ENCODE data around the gene WBP11. TPM values are rescaled to one million over a fixed set of nuclear protein-coding genes. Genes with fewer than 3 reads are reported as not detected.

The WBP11 gene
- total and polyA plus RNA-seq, 2 of the 13 experiments (the other 11 are each of a cell fraction or from before 2014, with no cell fraction given), result 7.6 to 31.0 TPM

DNA sequence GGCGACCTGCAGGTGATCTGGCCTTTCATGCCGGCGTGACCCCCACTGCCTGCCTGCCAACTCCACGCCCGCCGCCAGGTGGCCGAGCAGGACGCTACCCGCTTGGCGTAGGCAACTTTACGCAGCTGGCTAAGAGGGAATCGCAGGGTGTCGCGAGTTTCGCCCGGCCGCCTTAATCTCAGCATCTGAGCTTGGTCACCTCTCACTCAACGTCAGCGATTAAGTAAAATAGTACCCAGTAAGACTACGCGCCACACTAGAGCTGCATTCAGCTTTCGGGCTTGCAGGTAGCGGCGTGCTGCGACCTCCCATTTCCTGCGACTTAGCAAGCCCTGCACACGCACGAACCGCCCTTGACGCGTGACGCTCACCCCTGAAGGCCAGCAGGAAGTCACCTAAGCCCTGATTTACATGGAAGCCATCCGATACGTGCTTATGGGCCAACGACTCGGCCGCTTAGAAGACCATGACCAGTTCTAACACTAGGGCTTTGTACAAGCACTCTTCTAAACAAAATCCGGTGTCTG lies 33.2 kb downstream of the WBP11 start (continued):
- TF ChIP-seq ZBTB43 (CRISPR knock-in tag; conservative IDR thresholded peaks at IDR 0.05) (no peak), ZNF121 (CRISPR knock-in tag; IDR thresholded peaks at IDR 0.05) (no peak), PRDM10 (CRISPR knock-in tag; IDR thresholded peaks at IDR 0.05; ENCODE audit: low read depth) (peak; percentile 58; the same call in 1 of the 2 replicates), ZBTB7A (CRISPR knock-in tag; IDR thresholded peaks at IDR 0.05) (no peak), STAT5B (CRISPR knock-in tag; IDR thresholded peaks at IDR 0.05) (no peak), MED13 (CRISPR knock-in tag; IDR thresholded peaks at IDR 0.05) (no peak), ZNF33A (CRISPR knock-in tag; IDR thresholded peaks at IDR 0.05; ENCODE audit: borderline replicate concordance) (no peak), NFIC (IDR thresholded peaks at IDR 0.05; ENCODE audit: low read length) (no peak), MLLT10 (CRISPR knock-in tag; IDR thresholded peaks at IDR 0.05) (no peak), ZBTB21 (CRISPR knock-in tag; IDR thresholded peaks at IDR 0.05) (no peak), ZNF772 (CRISPR knock-in tag; IDR thresholded peaks at IDR 0.05) (no peak), HMGA1 (CRISPR knock-in tag; conservative IDR thresholded peaks at IDR 0.05) (no peak), BORCS8-MEF2B (CRISPR knock-in tag; IDR thresholded peaks at IDR 0.05) (0 out of 2 replicates have a peak, but pooled peaks have one; percentile 47), NFRKB (IDR thresholded peaks at IDR 0.05) (no peak), POLR2AphosphoS5 (IDR thresholded peaks at IDR 0.05; ENCODE audit: low read depth, low read length) (peak; percentile 75)
- TF ChIP-seq, protein P1, sequence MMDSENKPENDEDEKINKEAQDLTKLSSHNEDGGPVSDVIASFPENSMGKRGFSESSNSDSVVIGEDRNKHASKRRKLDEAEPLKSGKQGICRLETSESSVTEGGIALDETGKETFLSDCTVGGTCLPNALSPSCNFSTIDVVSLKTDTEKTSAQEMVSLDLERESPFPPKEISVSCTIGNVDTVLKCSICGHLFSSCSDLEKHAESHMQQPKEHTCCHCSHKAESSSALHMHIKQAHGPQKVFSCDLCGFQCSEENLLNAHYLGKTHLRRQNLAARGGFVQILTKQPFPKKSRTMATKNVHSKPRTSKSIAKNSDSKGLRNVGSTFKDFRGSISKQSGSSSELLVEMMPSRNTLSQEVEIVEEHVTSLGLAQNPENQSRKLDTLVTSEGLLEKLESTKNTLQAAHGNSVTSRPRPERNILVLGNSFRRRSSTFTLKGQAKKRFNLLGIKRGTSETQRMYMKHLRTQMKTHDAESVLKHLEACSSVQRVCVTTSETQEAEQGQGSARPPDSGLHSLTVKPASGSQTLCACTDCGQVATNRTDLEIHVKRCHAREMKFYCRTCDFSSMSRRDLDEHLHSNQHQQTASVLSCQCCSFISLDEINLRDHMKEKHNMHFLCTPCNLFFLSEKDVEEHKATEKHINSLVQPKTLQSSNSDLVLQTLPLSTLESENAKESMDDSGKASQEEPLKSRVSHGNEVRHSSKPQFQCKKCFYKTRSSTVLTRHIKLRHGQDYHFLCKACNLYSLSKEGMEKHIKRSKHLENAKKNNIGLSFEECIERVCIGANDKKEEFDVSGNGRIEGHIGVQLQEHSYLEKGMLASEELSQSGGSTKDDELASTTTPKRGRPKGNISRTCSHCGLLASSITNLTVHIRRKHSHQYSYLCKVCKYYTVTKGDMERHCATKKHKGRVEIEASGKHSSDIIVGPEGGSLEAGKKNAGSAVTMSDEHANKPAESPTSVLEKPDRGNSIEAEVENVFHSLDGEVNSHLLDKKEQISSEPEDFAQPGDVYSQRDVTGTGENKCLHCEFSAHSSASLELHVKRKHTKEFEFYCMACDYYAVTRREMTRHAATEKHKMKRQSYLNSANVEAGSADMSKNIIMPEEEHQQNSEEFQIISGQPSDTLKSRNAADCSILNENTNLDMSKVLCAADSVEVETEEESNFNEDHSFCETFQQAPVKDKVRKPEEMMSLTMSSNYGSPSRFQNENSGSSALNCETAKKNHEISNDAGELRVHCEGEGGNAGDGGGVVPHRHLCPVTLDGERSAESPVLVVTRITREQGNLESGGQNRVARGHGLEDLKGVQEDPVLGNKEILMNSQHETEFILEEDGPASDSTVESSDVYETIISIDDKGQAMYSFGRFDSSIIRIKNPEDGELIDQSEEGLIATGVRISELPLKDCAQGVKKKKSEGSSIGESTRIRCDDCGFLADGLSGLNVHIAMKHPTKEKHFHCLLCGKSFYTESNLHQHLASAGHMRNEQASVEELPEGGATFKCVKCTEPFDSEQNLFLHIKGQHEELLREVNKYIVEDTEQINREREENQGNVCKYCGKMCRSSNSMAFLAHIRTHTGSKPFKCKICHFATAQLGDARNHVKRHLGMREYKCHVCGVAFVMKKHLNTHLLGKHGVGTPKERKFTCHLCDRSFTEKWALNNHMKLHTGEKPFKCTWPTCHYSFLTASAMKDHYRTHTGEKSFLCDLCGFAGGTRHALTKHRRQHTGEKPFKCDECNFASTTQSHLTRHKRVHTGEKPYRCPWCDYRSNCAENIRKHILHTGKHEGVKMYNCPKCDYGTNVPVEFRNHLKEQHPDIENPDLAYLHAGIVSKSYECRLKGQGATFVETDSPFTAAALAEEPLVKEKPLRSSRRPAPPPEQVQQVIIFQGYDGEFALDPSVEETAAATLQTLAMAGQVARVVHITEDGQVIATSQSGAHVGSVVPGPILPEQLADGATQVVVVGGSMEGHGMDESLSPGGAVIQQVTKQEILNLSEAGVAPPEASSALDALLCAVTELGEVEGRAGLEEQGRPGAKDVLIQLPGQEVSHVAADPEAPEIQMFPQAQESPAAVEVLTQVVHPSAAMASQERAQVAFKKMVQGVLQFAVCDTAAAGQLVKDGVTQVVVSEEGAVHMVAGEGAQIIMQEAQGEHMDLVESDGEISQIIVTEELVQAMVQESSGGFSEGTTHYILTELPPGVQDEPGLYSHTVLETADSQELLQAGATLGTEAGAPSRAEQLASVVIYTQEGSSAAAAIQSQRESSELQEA (CRISPR knock-in tag; IDR thresholded peaks at IDR 0.05; ENCODE audit: not compliant biosample characterization), result no peak
- TF ChIP-seq, protein P2, sequence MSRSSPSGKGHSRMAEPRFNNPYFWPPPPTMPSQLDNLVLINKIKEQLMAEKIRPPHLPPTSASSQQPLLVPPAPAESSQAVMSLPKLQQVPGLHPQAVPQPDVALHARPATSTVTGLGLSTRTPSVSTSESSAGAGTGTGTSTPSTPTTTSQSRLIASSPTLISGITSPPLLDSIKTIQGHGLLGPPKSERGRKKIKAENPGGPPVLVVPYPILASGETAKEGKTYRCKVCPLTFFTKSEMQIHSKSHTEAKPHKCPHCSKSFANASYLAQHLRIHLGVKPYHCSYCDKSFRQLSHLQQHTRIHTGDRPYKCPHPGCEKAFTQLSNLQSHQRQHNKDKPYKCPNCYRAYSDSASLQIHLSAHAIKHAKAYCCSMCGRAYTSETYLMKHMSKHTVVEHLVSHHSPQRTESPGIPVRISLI (CRISPR knock-in tag; IDR thresholded peaks at IDR 0.05; ENCODE audit: borderline replicate concordance), result no peak; the same call in 1 of the 2 replicates
